ENCODE data around the gene DYNLRB1. TPM values are rescaled to one million over a fixed set of nuclear protein-coding genes. Genes with fewer than 3 reads are reported as not detected.
A peak's percentile ranks its signal among the peaks of the same experiment; 100 is the strongest.

Gene DYNLRB1
- total RNA-seq, 2 experiments from 2014 or later: 88.5 to 93.6 TPM

GRCh38 chr20:34541264-34541901 lies 25.2 kb downstream of the DYNLRB1 start:
- ATAC-seq (no peak), DNase-seq (no peak)
- H3K27me3 Mint-ChIP-seq: no peaks in the 10 kb centered on the region
- peak overlapping the region; percentile 66 for H3K27ac Mint-ChIP-seq
- peaks cover 15% of the 10 kb centered on the region for H3K36me3 Mint-ChIP-seq
- CTCF ChIA-PET: interaction anchor here (0.8 to 1.7 kb wide), 4 partner anchors 11 to 229 kb away, joined by 3 to 5 read pairs (median 4); no protein-coding TSS in a partner anchor
- no peaks in the 10 kb centered on the region for H3K9me3 Mint-ChIP-seq (ENCODE audit: low read depth)
- H3K4me3 Mint-ChIP-seq: no peak overlapping the region
- peaks cover 9% of the 10 kb centered on the region for H3K4me1 Mint-ChIP-seq

- no peak for ATAC-seq
- Mint-ChIP-seq H3K27ac (no peak overlapping the region), H3K4me3 (no peak overlapping the region), H3K36me3 (peaks cover 15% of the 10 kb centered on the region), H3K27me3 (no peaks in the 10 kb centered on the region), H3K9me3 (ENCODE audit: low read depth) (no peaks in the 10 kb centered on the region), H3K4me1 (peaks cover 9% of the 10 kb centered on the region)
- CTCF ChIA-PET: interaction anchor here (0.8 to 1.2 kb wide), 2 partner anchors 158 to 228 kb away, joined by 3 to 4 read pairs; no protein-coding TSS in a partner anchor
- no peak for DNase-seq
These were observed 25.7 kb downstream of the DYNLRB1 start for GRCh38 chr20:34541917-34542316.

- Mint-ChIP-seq H3K36me3 (peaks cover 10% of the 10 kb centered on the region), H3K9me3 (ENCODE audit: low read depth) (no peaks in the 10 kb centered on the region), H3K27ac (no peak overlapping the region), H3K4me1 (peaks cover 9% of the 10 kb centered on the region), H3K4me3 (no peak overlapping the region), H3K27me3 (no peaks in the 10 kb centered on the region)
- CTCF ChIA-PET: interaction anchor here (0.8 to 1.3 kb wide), 2 partner anchors 12 to 158 kb away, joined by 3 read pairs; no protein-coding TSS in a partner anchor
- DNase-seq: no peak
- ATAC-seq: no peak
These were observed 26.2 kb downstream of the DYNLRB1 start for GRCh38 chr20:34542439-34542838.

GRCh38 chr20:34543463-34544056 lies 27.3 kb downstream of the DYNLRB1 start:
- ATAC-seq (no peak), DNase-seq (no peak)
- no peaks in the 10 kb centered on the region for H3K9me3 Mint-ChIP-seq (ENCODE audit: low read depth)
- no peak overlapping the region for H3K4me3 Mint-ChIP-seq
- H3K36me3 Mint-ChIP-seq: peaks cover 9% of the 10 kb centered on the region
- H3K4me1 Mint-ChIP-seq: peaks cover 9% of the 10 kb centered on the region
- no peaks in the 10 kb centered on the region for H3K27me3 Mint-ChIP-seq
- CTCF ChIA-PET: interaction anchor here (1.2 to 2.0 kb wide), 3 partner anchors 13 to 231 kb away, joined by 3 to 10 read pairs (median 4); no protein-coding TSS in a partner anchor
- H3K27ac Mint-ChIP-seq: no peak overlapping the region

- Mint-ChIP-seq H3K4me1 (peaks cover 9% of the 10 kb centered on the region), H3K9me3 (ENCODE audit: low read depth) (no peaks in the 10 kb centered on the region), H3K27ac (no peak overlapping the region), H3K27me3 (no peaks in the 10 kb centered on the region), H3K36me3 (peaks cover 9% of the 10 kb centered on the region), H3K4me3 (no peak overlapping the region)
- CTCF ChIA-PET: interaction anchor here (1.2 to 2.0 kb wide), 3 partner anchors 159 to 231 kb away, joined by 3 to 10 read pairs (median 4); partner anchors contain the start of gene TP53INP2
- ATAC-seq (no peak), DNase-seq (no peak)
These were observed 28.0 kb downstream of the DYNLRB1 start for GRCh38 chr20:34544109-34544796.

- Mint-ChIP-seq H3K27me3 (no peaks in the 10 kb centered on the region), H3K4me1 (no peaks in the 10 kb centered on the region), H3K27ac (no peak overlapping the region), H3K4me3 (no peak overlapping the region), H3K36me3 (no peaks in the 10 kb centered on the region), H3K9me3 (ENCODE audit: low read depth) (no peaks in the 10 kb centered on the region)
- ATAC-seq (no peak), DNase-seq (no peak)
- CTCF ChIA-PET: no interaction called here
These were observed 30.5 kb downstream of the DYNLRB1 start for GRCh38 chr20:34546751-34547181.

- Mint-ChIP-seq H3K4me1 (no peaks in the 10 kb centered on the region), H3K36me3 (no peaks in the 10 kb centered on the region), H3K27ac (no peak overlapping the region), H3K27me3 (no peaks in the 10 kb centered on the region), H3K4me3 (no peak overlapping the region), H3K9me3 (ENCODE audit: low read depth) (no peaks in the 10 kb centered on the region)
- DNase-seq (no peak), ATAC-seq (no peak)
- CTCF ChIA-PET: no interaction called here
These were observed 31.8 kb downstream of the DYNLRB1 start for GRCh38 chr20:34547844-34548613.

- DNase-seq: no peak
- no peaks in the 10 kb centered on the region for H3K9me3 Mint-ChIP-seq (ENCODE audit: low read depth)
- ATAC-seq: no peak
- CTCF ChIA-PET: no interaction called here
- no peaks in the 10 kb centered on the region for H3K27me3 Mint-ChIP-seq
- no peaks in the 10 kb centered on the region for H3K36me3 Mint-ChIP-seq
- no peak overlapping the region for H3K27ac Mint-ChIP-seq
- no peak overlapping the region for H3K4me3 Mint-ChIP-seq
- no peaks in the 10 kb centered on the region for H3K4me1 Mint-ChIP-seq
These were observed 33.2 kb downstream of the DYNLRB1 start for GRCh38 chr20:34549291-34549928.

GRCh38 chr20:34549929-34550305 lies 33.7 kb downstream of the DYNLRB1 start:
- H3K4me1 Mint-ChIP-seq: no peaks in the 10 kb centered on the region
- CTCF ChIA-PET: no interaction called here

GRCh38 chr20:34552569-34552968 lies 36.3 kb downstream of the DYNLRB1 start:
- DNase-seq (no peak), ATAC-seq (no peak)
- H3K4me3 Mint-ChIP-seq: no peak overlapping the region
- no peaks in the 10 kb centered on the region for H3K27me3 Mint-ChIP-seq
- H3K36me3 Mint-ChIP-seq: no peaks in the 10 kb centered on the region
- CTCF ChIA-PET: no interaction called here
- H3K4me1 Mint-ChIP-seq: peaks cover 4% of the 10 kb centered on the region
- no peak overlapping the region for H3K27ac Mint-ChIP-seq
- no peaks in the 10 kb centered on the region for H3K9me3 Mint-ChIP-seq (ENCODE audit: low read depth)

More at GRCh38 chr20:34549929-34550305, 33.7 kb downstream of the DYNLRB1 start:
- Mint-ChIP-seq H3K27ac (no peak overlapping the region), H3K9me3 (ENCODE audit: low read depth) (no peaks in the 10 kb centered on the region), H3K36me3 (no peaks in the 10 kb centered on the region), H3K4me3 (no peak overlapping the region), H3K27me3 (no peaks in the 10 kb centered on the region)
- DNase-seq: no peak
- no peak for ATAC-seq

GRCh38 chr20:34553366-34553867 lies 37.2 kb downstream of the DYNLRB1 start:
- ATAC-seq (no peak), DNase-seq (no peak)
- H3K4me3 Mint-ChIP-seq: no peak overlapping the region
- peaks cover 9% of the 10 kb centered on the region for H3K4me1 Mint-ChIP-seq
- no peaks in the 10 kb centered on the region for H3K36me3 Mint-ChIP-seq
- H3K27me3 Mint-ChIP-seq: no peaks in the 10 kb centered on the region
- CTCF ChIA-PET: interaction anchor here (0.8 kb wide), 1 partner anchor 216 kb away, joined by 3 read pairs; no protein-coding TSS in a partner anchor
- no peaks in the 10 kb centered on the region for H3K9me3 Mint-ChIP-seq (ENCODE audit: low read depth)
- H3K27ac Mint-ChIP-seq: no peak overlapping the region

GRCh38 chr20:34557936-34558319 lies 41.7 kb downstream of the DYNLRB1 start:
- Mint-ChIP-seq H3K4me1 (peaks cover 9% of the 10 kb centered on the region), H3K9me3 (ENCODE audit: low read depth) (no peaks in the 10 kb centered on the region), H3K27ac (peak overlapping the region; percentile 83), H3K4me3 (peak overlapping the region; percentile 78), H3K36me3 (no peaks in the 10 kb centered on the region), H3K27me3 (no peaks in the 10 kb centered on the region)
- no peak for DNase-seq
- CTCF ChIA-PET: interaction anchor here (1.0 to 1.9 kb wide), 6 partner anchors 9 to 367 kb away, joined by 3 to 10 read pairs (median 3); partner anchors contain the start of gene PIGU
- no peak for ATAC-seq

Data from activated CD8-positive, alpha-beta memory T cell treated with anti-CD3 and anti-CD28 coated beads, Interleukin-2, amount 10 ng/mL, durations not matched to agents 7 days and 5 days (primary cell).